GM21367 (cell line): ENCODE measurements around the gene RUVBL1.

ENCODE experiments used
- ATAC-seq: cut with Tn5 transposase; IDR thresholded peaks from one replicate; pipeline ENCODE4 v1.9.1; 2021; ENCODE audit not compliant: unreplicated experiment

Gene RUVBL1

GRCh38 chr3:128083980-128084674, 39.5 kb downstream of the RUVBL1 start:
- no peak for ATAC-seq

GRCh38 chr3:128083396-128083795, 40.2 kb downstream of the RUVBL1 start:
- ATAC-seq: no peak

GRCh38 chr3:128082546-128082945, 41.1 kb downstream of the RUVBL1 start:
- no peak for ATAC-seq

GRCh38 chr3:128081846-128082245, 41.8 kb downstream of the RUVBL1 start:
- no peak for ATAC-seq

- ATAC-seq: no peak
Observed at GRCh38 chr3:128081226-128081625, 42.4 kb downstream of the RUVBL1 start.

GRCh38 chr3:128080323-128081080, 43.1 kb downstream of the RUVBL1 start:
- ATAC-seq: no peak

GRCh38 chr3:128079823-128080222, 43.8 kb downstream of the RUVBL1 start:
- ATAC-seq: no peak

- ATAC-seq: no peak
Observed at GRCh38 chr3:128078875-128079274, 44.7 kb downstream of the RUVBL1 start.

- ATAC-seq: no peak
Observed at GRCh38 chr3:128078322-128078721, 45.3 kb downstream of the RUVBL1 start.

GRCh38 chr3:128077665-128078064, 45.9 kb downstream of the RUVBL1 start:
- ATAC-seq: no peak

- ATAC-seq: no peak
Observed at GRCh38 chr3:128077202-128077624, 46.4 kb downstream of the RUVBL1 start.

- ATAC-seq: no peak
Observed at GRCh38 chr3:128076483-128077201, 47.0 kb downstream of the RUVBL1 start.

- ATAC-seq: no peak
Observed at GRCh38 chr3:128075522-128076482, 47.8 kb downstream of the RUVBL1 start.

GRCh38 chr3:128074851-128075521, 48.6 kb downstream of the RUVBL1 start:
- no peak for ATAC-seq

- ATAC-seq: no peak
Observed at GRCh38 chr3:128073807-128074206, 49.8 kb downstream of the RUVBL1 start.

- no peak for ATAC-seq
Observed at GRCh38 chr3:128073185-128073725, 50.4 kb downstream of the RUVBL1 start.

GRCh38 chr3:128072454-128073184, 51.0 kb downstream of the RUVBL1 start:
- ATAC-seq: no peak

- ATAC-seq: no peak
Observed at GRCh38 chr3:128071771-128072453, 51.7 kb downstream of the RUVBL1 start.
